ENCODE results near the gene MBNL1.

The MBNL1 gene

GRCh38 chr3:152276681-152277080, 8.0 kb downstream of the MBNL1 start:
- no peak for DNase-seq (ENCODE audit: low spot score)

GRCh38 chr3:152277198-152277597, 8.5 kb downstream of the MBNL1 start:
- DNase-seq (ENCODE audit: low spot score), result no peak

- DNase-seq (ENCODE audit: low spot score), result no peak
Observed at GRCh38 chr3:152278756-152279427, 10.2 kb downstream of the MBNL1 start.

GRCh38 chr3:152279479-152279878, 10.8 kb downstream of the MBNL1 start:
- no peak for DNase-seq (ENCODE audit: low spot score)

GRCh38 chr3:152280539-152280938, 11.8 kb downstream of the MBNL1 start:
- DNase-seq (ENCODE audit: low spot score), result no peak

GRCh38 chr3:152281133-152281713, 12.5 kb downstream of the MBNL1 start:
- DNase-seq (ENCODE audit: low spot score), result no peak

GRCh38 chr3:152282813-152283212, 14.1 kb downstream of the MBNL1 start:
- no peak for DNase-seq (ENCODE audit: low spot score)

- no peak for DNase-seq (ENCODE audit: low spot score)
Observed at GRCh38 chr3:152283492-152284381, 15.0 kb downstream of the MBNL1 start.

GRCh38 chr3:152284906-152285305, 16.2 kb downstream of the MBNL1 start:
- no peak for DNase-seq (ENCODE audit: low spot score)

- DNase-seq (ENCODE audit: low spot score), result no peak
Observed at GRCh38 chr3:152285509-152285908, 16.8 kb downstream of the MBNL1 start.

GRCh38 chr3:152287898-152288576, 19.3 kb downstream of the MBNL1 start:
- no peak for DNase-seq (ENCODE audit: low spot score)

GRCh38 chr3:152288681-152289080, 20.0 kb downstream of the MBNL1 start:
- DNase-seq (ENCODE audit: low spot score), result no peak

GRCh38 chr3:152289708-152290107, 21.0 kb downstream of the MBNL1 start:
- DNase-seq (ENCODE audit: low spot score), result no peak

GRCh38 chr3:152290374-152290773, 21.6 kb downstream of the MBNL1 start:
- no peak for DNase-seq (ENCODE audit: low spot score)

- no peak for DNase-seq (ENCODE audit: low spot score)
Observed at GRCh38 chr3:152291238-152291637, 22.5 kb downstream of the MBNL1 start.

- no peak for DNase-seq (ENCODE audit: low spot score)
Observed at GRCh38 chr3:152291649-152292066, 22.9 kb downstream of the MBNL1 start.

GRCh38 chr3:152292366-152292765, 23.6 kb downstream of the MBNL1 start:
- no peak for DNase-seq (ENCODE audit: low spot score)

GRCh38 chr3:152293347-152294006, 24.7 kb downstream of the MBNL1 start:
- DNase-seq (ENCODE audit: low spot score), result no peak

- DNase-seq (ENCODE audit: low spot score), result no peak
Observed at GRCh38 chr3:152295344-152295743, 26.6 kb downstream of the MBNL1 start.

- no peak for DNase-seq (ENCODE audit: low spot score)
Observed at GRCh38 chr3:152295806-152296205, 27.1 kb downstream of the MBNL1 start.

- no peak for DNase-seq (ENCODE audit: low spot score)
Observed at GRCh38 chr3:152296382-152296781, 27.7 kb downstream of the MBNL1 start.

- DNase-seq (ENCODE audit: low spot score), result no peak
Observed at GRCh38 chr3:152296971-152297370, 28.2 kb downstream of the MBNL1 start.

Data from GM03348 (cell line).